K562 (cell line): ENCODE results near the gene RABGAP1.

Experiments used
- CEBPB ChIP-seq: fragments of 450-650 bp; IDR thresholded peaks from 2 replicates; pipeline ENCODE4 v1.6.1; 2016; ENCODE audit warnings: missing genetic modification characterization, missing compliant biosample characterization
- NR1H2 ChIP-seq: sonication (generic); formaldehyde crosslinking; IDR thresholded peaks from 2 replicates; pipeline ENCODE4 v1.4.0; 2020; ENCODE audit warnings: mild to moderate bottlenecking, missing genetic modification reagents
- WHSC1 ChIP-seq: IDR thresholded peaks from one replicate; pipeline ENCODE4 v1.6.1; 2012; ENCODE audit warnings: low read length, control low read depth, inconsistent platforms

- TF ChIP-seq NR1H2 (CRISPR knock-in tag) (no peak), CEBPB (tag) (no peak), WHSC1 (no peak)
Observed at GRCh38 chr9:123119566-123119965, 178.7 kb downstream of the RABGAP1 start.
